ENCODE data around the gene OST4.
A peak's percentile ranks its signal among the peaks of the same experiment; 100 is the strongest.

The OST4 gene

GRCh38 chr2:27087823-27088410 is 16.5 kb upstream of the OST4 start:
- H3K36me3 ChIP-seq (ENCODE audit: control insufficient read depth, low read length): no peaks in the 10 kb centered on the region
- H3K79me2 ChIP-seq (ENCODE audit: control insufficient read depth, low read length): no peaks in the 10 kb centered on the region
- H4K20me1 ChIP-seq (ENCODE audit: control insufficient read depth, insufficient read depth, low read depth, low read length): no peaks in the 10 kb centered on the region
- peak overlapping the region; percentile 94 for H3K4me2 ChIP-seq (ENCODE audit: low read length)
- H3K9me3 ChIP-seq (ENCODE audit: control insufficient read depth, insufficient read depth, low read length): no peaks in the 10 kb centered on the region
- peak overlapping the region; percentile 78; the same call in 1 of the 2 replicates for H3K4me3 ChIP-seq (ENCODE audit: low read length)
- no peaks in the 10 kb centered on the region for H3F3A ChIP-seq (ENCODE audit: control insufficient read depth, insufficient read depth)
- H3K4me1 ChIP-seq (ENCODE audit: control insufficient read depth, low read length): peaks cover 23% of the 10 kb centered on the region
- H3K9me2 ChIP-seq (replicated peaks; ENCODE audit: control insufficient read depth, low read length): no peaks in the 10 kb centered on the region
- H3K27ac ChIP-seq (ENCODE audit: low read depth, low read length): no peak overlapping the region
- TF ChIP-seq EZH2phosphoT487 (IDR thresholded peaks at IDR 0.05; ENCODE audit: borderline replicate concordance, low read length) (no peak), CTCF (IDR thresholded peaks at IDR 0.05; ENCODE audit: low read depth, low read length, poor library complexity, severe bottlenecking) (no peak)
- no peaks in the 10 kb centered on the region for H3K27me3 ChIP-seq (ENCODE audit: control insufficient read depth, low read length)

GRCh38 chr2:27086724-27087593 is 15.5 kb upstream of the OST4 start, which contains the start of gene KHK:
Gene KHK (plus strand): TSS chr2:27086772. CDS start chr2:27087260, 488 bp downstream.
- peak within 1 kb of the TSS; percentile 70 for H3K27ac ChIP-seq (ENCODE audit: low read depth, low read length)
- no peaks in the 10 kb centered on the region for H3F3A ChIP-seq (ENCODE audit: control insufficient read depth, insufficient read depth)
- TF ChIP-seq EZH2phosphoT487 (IDR thresholded peaks at IDR 0.05; ENCODE audit: borderline replicate concordance, low read length): no peak
- TF ChIP-seq CTCF (IDR thresholded peaks at IDR 0.05; ENCODE audit: low read depth, low read length, poor library complexity, severe bottlenecking): no peak
- H3K4me1 ChIP-seq (ENCODE audit: control insufficient read depth, low read length): peaks cover 26% of the 10 kb centered on the region
- H4K20me1 ChIP-seq (ENCODE audit: control insufficient read depth, insufficient read depth, low read depth, low read length): no peaks in the 10 kb centered on the region
- H3K79me2 ChIP-seq (ENCODE audit: control insufficient read depth, low read length): no peaks in the 10 kb centered on the region
- no peaks in the 10 kb centered on the region for H3K27me3 ChIP-seq (ENCODE audit: control insufficient read depth, low read length)
- H3K36me3 ChIP-seq (ENCODE audit: control insufficient read depth, low read length): no peaks in the 10 kb centered on the region
- H3K9me2 ChIP-seq (replicated peaks; ENCODE audit: control insufficient read depth, low read length): no peaks in the 10 kb centered on the region
- peak within 1 kb of the TSS; percentile 94 for H3K4me2 ChIP-seq (ENCODE audit: low read length)
- peak within 1 kb of the TSS; percentile 86 for H3K4me3 ChIP-seq (ENCODE audit: low read length)
- H3K9me3 ChIP-seq (ENCODE audit: control insufficient read depth, insufficient read depth, low read length): no peaks in the 10 kb centered on the region

GRCh38 chr2:27086090-27086723 is 14.8 kb upstream of the OST4 start:
- H3K9me2 ChIP-seq (replicated peaks; ENCODE audit: control insufficient read depth, low read length): no peaks in the 10 kb centered on the region
- no peaks in the 10 kb centered on the region for H3F3A ChIP-seq (ENCODE audit: control insufficient read depth, insufficient read depth)
- H3K79me2 ChIP-seq (ENCODE audit: control insufficient read depth, low read length): no peaks in the 10 kb centered on the region
- peaks cover 33% of the 10 kb centered on the region for H3K4me1 ChIP-seq (ENCODE audit: control insufficient read depth, low read length)
- peak overlapping the region; percentile 86 for H3K4me3 ChIP-seq (ENCODE audit: low read length)
- H4K20me1 ChIP-seq (ENCODE audit: control insufficient read depth, insufficient read depth, low read depth, low read length): no peaks in the 10 kb centered on the region
- H3K27ac ChIP-seq (ENCODE audit: low read depth, low read length): peak overlapping the region; percentile 49; the same call in 1 of the 2 replicates
- no peaks in the 10 kb centered on the region for H3K27me3 ChIP-seq (ENCODE audit: control insufficient read depth, low read length)
- no peaks in the 10 kb centered on the region for H3K36me3 ChIP-seq (ENCODE audit: control insufficient read depth, low read length)
- TF ChIP-seq EZH2phosphoT487 (IDR thresholded peaks at IDR 0.05; ENCODE audit: borderline replicate concordance, low read length) (no peak), CTCF (IDR thresholded peaks at IDR 0.05; ENCODE audit: low read depth, low read length, poor library complexity, severe bottlenecking) (peak; percentile 61)
- peak overlapping the region; percentile 79 for H3K4me2 ChIP-seq (ENCODE audit: low read length)
- H3K9me3 ChIP-seq (ENCODE audit: control insufficient read depth, insufficient read depth, low read length): no peaks in the 10 kb centered on the region

All from DOHH2 (cell line).